Fibroblast of skin of back (primary cell): ENCODE measurements around the gene ADIPOR1.
"Not testable (repeated sequence)": the region's sequence is repeated elsewhere in the genome, so short reads cannot be mapped to it uniquely, and the experiment has no call there.

Experiments
- DNase-seq: peaks from one replicate; pipeline ENCODE4 v3.0.0-alpha.2; 2013

Gene ADIPOR1

GRCh38 chr1:202936409-202936808 lies 21.7 kb downstream of the ADIPOR1 start:
- not testable (repeated sequence) for DNase-seq

GRCh38 chr1:202935844-202936243 lies 22.3 kb downstream of the ADIPOR1 start:
- no peak for DNase-seq

DNA sequence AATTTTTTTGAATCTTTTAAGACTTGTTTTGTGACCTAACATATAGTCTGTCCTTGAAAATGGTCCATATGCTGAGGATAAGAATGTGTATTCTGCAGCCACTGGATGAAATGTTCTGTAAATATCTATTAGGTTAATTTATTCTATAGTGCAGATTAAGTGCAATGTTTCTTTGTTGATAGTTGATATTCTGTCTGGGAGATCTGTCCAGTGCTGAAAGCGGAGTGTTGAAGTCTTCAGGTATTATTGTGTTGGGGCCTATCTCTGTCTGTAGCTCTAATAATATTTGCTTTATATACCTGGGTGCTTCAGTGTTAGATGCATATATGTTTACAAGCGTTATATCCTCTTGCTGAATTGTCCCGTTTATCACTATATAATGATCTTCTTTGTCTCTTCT lies 23.4 kb downstream of the ADIPOR1 start:
- no peak for DNase-seq

GRCh38 chr1:202932476-202932875 lies 25.6 kb downstream of the ADIPOR1 start:
- no peak for DNase-seq

- peak; percentile 96 for DNase-seq
Measured at GRCh38 chr1:202926581-202927491, 31.3 kb downstream of the ADIPOR1 start, which contains the start of gene KLHL12. TSS of gene KLHL12 (minus strand) at chr1:202927234. CDS start at chr1:202925162, 2,072 bp downstream.

- DNase-seq = no peak
Measured at GRCh38 chr1:202923533-202923932, 34.6 kb downstream of the ADIPOR1 start.

DNA sequence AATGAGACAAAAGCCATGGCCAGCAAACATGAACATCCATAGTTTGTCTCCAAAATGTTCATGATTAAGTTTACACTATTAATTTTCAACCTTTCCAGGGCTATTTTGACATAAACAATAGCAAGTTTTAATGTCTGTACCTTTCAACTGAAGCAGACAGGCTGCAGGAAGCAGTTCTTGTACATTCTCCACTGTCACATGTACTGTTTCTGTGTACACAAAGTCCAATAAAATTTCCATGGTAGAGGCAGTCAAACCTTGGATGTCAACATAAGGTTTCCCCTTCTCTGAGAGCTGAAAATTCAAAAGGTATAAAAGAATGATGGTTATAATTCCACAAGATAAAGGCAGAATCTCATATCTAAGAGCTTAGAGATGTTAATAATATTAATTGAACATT lies 38.5 kb downstream of the ADIPOR1 start:
- no peak for DNase-seq

- DNase-seq = no peak
Measured at GRCh38 chr1:202915146-202915545, 43.0 kb downstream of the ADIPOR1 start.

DNA sequence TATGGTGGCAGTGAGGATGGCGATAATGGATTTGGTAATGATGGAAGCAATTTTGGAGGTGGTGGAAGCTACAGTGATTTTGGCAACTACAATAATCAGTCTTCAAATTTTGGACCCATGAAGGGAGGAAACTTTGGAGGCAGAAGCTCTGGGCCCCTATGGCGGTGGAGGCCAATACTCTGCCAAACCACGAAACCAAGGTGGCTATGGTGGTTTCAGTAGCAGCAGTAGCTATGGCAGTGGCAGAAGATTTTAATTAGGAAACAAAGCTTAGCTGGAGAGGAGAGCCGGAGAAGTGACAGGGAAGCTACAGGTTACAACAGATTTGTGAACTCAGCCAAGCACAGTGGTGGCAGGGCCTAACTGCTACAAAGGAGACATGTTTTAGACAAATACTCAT lies 45.6 kb downstream of the ADIPOR1 start:
- not testable (repeated sequence) for DNase-seq

- DNase-seq = no peak
Measured at GRCh38 chr1:202909494-202909893, 48.6 kb downstream of the ADIPOR1 start.

DNA sequence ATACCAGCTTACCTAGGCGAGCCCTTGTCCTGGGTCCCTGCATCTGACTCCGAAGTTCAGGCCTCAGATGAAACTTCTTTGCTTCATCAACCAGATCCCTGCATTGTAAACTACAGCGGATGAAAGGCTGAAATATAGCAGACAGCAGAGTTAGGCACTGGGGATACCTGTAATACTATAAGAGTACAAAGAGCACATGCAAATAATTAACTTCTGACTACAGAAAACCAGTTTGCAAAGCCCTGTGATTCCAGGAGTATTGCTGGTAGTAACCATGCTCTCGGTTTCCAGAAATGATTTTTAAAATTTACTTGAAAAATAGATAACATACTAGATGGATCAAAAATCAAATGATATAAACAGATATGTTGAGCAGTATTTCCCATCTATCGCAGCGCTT lies 49.1 kb downstream of the ADIPOR1 start:
- DNase-seq = no peak

GRCh38 chr1:202905331-202905730 lies 52.8 kb downstream of the ADIPOR1 start:
- DNase-seq = no peak

GRCh38 chr1:202903808-202904207 lies 54.3 kb downstream of the ADIPOR1 start:
- DNase-seq = not testable (repeated sequence)

- no peak for DNase-seq
Measured at GRCh38 chr1:202901555-202901954, 56.6 kb downstream of the ADIPOR1 start.

- DNase-seq = no peak
Measured at GRCh38 chr1:202892501-202892900, 65.6 kb downstream of the ADIPOR1 start.
